HG03175 (cell line): ENCODE results near the gene MEIS2.
A peak's percentile ranks its signal among the peaks of the same experiment; 100 is the strongest.

Experiments
- ATAC-seq: cut with Tn5 transposase; IDR thresholded peaks from one replicate; pipeline ENCODE4 v1.9.1; 2021; ENCODE audit warnings: mild to moderate bottlenecking, moderate library complexity; ENCODE audit not compliant: unreplicated experiment

MEIS2 gene

DNA sequence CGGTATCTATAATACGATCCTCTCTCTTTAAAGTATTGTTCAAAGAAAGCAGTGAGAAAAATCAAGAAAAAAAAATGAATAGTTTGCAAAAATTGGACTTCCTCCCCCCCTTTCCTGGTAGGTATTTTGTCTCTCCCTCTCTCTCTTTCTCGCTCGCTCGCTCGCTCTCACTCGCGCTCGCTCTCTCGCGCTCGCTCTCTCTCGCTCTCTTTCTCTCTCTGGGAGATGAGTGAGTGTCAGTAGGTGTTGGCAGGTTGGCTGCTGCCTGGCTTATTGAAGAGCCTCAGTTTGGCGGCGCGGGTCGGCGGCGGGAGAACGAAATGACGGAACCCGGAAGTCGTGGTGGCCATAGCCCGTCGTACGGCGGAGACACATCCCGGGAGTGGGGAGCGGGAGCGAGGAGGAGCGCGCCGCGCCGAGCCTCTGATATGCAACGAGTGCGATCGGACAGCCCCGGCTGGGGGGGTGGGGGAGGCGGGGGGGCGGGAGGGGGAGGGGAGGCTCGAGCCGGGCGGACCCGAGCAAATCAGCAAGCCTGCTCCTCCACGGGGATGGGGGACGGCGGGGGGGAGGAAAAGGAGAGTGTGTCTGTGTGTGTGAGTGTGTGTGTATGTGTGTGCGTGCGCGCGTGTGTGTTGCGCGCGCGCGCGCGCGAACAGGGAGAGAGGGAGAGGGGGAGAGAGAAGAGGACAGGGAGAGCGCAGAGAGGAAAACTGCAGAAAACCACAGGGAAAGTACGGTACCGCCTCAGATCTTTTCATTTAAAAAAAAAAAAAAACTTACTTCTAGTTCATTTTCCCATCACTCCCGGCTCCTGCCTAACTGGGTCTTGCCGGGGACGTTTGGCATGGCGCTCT lies at the start of gene MEIS2:
TSS of gene MEIS2 (minus strand) at position 441 of the 857 bp plus-strand sequence. CDS start 1,083 bp downstream, outside the sequence.
- peak; percentile 43 for ATAC-seq

DNA sequence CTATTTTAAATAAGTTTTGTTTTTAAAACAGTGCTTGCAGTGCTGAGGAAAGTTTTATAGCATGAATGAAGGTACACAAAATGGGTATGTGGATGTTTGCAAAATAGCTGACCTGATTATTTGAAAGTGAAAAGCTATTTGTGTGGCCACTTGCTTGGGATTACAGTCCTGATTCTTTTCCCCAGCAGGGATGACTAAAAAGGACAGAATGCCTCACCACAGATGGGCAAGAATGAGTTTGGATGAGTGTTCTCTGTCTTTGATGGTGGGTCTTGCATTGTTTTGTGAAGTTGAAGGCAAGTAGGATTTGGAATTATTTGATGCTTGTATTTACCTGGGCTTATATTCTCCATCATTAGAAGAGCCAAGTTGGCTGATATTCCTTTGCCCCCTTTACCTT lies 48.8 kb upstream of the MEIS2 start:
- ATAC-seq = no peak

DNA sequence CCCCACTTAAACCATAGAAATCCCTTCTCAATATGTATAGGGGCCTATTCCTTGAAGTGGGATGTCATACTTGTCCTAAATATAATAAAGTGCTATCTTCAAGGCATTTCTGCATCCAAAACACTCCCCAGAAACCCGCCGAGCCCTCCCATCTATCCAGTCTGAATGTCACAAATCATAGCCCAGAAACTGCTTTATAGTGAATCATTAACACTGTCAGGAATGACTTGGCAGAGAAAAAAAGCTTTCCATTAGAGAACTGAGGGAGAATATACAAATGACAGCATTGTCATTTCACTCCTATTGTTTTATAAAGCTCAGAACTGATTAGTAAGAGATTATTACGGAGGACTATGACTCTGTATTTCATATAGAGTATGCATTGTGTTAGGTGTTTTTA lies 48.4 kb upstream of the MEIS2 start:
- no peak for ATAC-seq

DNA sequence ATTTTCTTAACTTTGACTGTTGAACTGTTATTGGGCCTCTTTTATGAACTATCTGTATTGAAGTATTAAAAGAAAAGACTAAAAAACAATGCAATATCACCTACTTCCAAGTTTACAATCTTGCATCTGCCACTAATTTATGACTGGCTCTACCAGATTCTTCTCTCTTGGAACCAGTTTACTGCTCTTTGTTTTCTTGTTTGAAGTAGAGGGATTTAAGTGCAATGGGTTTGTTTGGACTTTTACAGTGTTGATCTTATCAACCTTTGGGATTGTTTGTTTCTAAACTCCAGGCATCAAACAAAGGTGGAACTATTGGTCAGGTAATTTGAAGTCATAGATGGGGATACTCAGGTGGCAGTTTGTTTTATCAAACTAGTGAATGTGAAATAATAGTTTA lies 43.0 kb upstream of the MEIS2 start:
- ATAC-seq = no peak

GRCh38 chr15:37142371-37142770 lies 42.0 kb upstream of the MEIS2 start:
- no peak for ATAC-seq

- no peak for ATAC-seq
Measured at GRCh38 chr15:37140531-37141058, 40.2 kb upstream of the MEIS2 start.

GRCh38 chr15:37138591-37139215 lies 38.4 kb upstream of the MEIS2 start:
- no peak for ATAC-seq

DNA sequence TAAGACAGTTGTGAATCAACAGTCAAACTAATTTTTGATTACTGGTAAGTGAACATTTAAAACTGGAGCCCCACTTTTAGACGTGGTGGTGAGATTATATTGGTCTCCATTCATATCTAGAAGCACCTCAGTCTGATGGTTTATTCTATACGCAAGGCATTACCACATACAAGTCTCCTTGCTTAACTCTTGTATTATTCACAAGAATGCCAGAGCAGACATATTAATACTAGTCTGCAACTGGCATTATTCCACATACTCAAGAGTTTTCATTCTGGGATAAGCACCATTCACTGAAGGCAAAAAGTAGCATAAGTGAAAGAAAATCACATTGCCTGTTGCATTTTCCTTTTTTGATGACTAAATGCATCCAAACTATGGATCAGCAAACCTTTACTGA lies 36.9 kb upstream of the MEIS2 start:
- no peak for ATAC-seq

DNA sequence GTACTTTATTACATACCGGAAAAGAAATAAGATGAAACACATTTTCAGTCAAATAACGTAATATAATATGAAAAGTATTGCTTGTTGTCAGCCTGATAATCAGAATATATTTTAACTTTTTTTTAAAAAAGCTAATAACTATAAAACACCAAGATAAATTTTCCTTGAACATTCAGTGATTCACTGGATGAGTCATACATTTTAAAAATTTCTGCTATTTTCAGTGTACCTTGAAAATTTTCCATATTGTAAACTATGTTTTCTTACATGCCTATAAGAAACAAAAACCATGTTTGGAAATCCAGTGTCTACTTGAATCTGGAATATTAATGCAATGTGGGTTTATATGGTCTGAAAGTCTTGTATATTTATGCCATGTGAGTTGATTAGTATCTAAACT lies 36.3 kb upstream of the MEIS2 start:
- no peak for ATAC-seq

DNA sequence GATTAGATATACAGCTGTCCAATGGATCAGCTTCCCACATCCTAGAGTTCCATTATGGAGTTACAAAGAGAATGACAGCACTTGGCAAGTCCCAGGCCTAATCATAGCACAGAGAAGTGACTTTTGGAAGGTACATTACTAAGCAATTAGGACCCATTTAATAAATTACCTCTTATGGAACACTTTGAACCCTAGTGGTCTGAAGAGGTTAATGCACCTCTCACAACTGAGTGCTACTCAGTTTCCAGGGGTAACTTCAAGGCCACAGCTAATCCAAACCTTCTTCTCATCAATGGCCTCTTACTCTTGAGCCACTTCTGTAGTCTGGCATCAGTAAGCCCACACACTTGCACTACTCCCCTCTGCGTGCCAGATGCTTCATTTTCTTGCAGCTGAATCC lies 34.9 kb upstream of the MEIS2 start:
- ATAC-seq = peak; percentile 74

GRCh38 chr15:37134699-37135131 lies 34.4 kb upstream of the MEIS2 start:
- peak; percentile 52 for ATAC-seq

- ATAC-seq = peak; percentile 7
Measured at GRCh38 chr15:37134244-37134643, 33.9 kb upstream of the MEIS2 start.

DNA sequence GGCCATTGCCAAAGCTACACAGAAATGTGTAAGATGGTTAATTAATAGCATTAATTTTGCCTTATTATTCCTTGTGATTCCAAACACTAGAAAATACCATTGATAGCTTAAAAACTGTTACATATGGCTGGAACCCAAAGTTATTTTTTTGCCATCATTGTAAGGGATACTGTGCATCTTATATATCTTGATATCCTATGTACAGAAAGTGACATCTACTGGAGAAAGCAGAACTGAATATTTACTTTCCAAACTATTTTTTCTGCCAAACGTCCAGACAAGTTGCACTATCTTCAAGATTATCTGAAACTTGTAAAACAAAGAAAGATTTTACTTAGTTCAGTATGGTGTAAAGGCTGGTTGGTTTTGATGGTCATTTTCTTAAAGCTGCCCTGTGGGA lies 33.3 kb upstream of the MEIS2 start:
- no peak for ATAC-seq

DNA sequence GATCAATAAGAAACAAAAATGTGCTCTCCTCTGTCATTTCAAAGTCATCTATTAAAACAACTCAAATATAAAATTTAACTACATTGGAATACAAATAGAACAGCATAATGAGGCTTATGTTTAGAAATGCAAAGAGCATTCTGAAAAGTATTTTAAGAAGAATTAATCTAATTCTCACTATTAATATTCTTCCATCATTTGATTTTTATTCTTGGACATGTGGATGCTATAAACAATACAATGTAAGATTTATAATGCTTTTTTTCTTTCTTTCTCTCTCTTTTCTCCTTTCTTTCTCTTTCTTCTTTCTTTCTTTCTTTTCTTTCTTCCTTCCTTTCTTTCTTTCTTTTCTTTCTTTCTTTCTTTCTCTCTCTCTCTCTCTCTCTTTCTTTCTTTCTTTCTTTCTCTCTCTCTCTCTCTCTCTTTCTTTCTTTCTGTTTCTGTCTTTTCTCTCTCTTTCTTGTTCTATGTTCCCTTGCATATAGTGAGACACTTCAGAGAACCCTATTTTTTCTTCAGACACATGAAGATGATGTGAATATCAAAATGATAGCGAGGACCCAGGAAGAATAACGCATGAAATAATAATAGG lies 32.6 kb upstream of the MEIS2 start:
- no peak for ATAC-seq

GRCh38 chr15:37131621-37132020 lies 31.3 kb upstream of the MEIS2 start:
- no peak for ATAC-seq

DNA sequence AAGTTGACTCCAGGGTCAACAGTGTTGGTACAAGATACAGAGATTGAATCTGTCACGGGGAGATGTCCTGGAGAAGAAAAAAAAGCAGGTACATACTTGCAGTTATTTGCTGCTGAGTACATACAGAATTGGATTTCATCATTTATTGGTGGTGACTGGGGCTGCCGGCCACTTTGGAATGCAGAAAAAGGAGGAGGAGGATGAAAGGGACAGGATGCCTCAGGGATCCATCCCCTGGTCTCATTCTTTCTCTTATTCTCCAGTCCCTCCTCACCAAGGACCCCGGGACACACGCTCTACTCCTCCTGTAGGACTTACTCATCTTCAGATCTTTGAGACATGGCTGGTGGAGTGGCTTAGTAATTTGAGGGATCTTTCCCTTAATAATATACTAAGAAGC lies 30.0 kb upstream of the MEIS2 start:
- ATAC-seq = no peak

- ATAC-seq = no peak
Measured at GRCh38 chr15:37125143-37125542, 24.8 kb upstream of the MEIS2 start.

GRCh38 chr15:37124331-37124730 lies 24.0 kb upstream of the MEIS2 start:
- ATAC-seq = no peak

- ATAC-seq = no peak
Measured at GRCh38 chr15:37122703-37123102, 22.4 kb upstream of the MEIS2 start.

- no peak for ATAC-seq
Measured at GRCh38 chr15:37121492-37121891, 21.1 kb upstream of the MEIS2 start.

- no peak for ATAC-seq
Measured at GRCh38 chr15:37117030-37117429, 16.7 kb upstream of the MEIS2 start.

GRCh38 chr15:37115538-37115937 lies 15.2 kb upstream of the MEIS2 start:
- ATAC-seq = no peak
